ENCODE results near the gene CLSTN1.
A peak's percentile ranks its signal among the peaks of the same experiment; 100 is the strongest.

The CLSTN1 gene

DNA sequence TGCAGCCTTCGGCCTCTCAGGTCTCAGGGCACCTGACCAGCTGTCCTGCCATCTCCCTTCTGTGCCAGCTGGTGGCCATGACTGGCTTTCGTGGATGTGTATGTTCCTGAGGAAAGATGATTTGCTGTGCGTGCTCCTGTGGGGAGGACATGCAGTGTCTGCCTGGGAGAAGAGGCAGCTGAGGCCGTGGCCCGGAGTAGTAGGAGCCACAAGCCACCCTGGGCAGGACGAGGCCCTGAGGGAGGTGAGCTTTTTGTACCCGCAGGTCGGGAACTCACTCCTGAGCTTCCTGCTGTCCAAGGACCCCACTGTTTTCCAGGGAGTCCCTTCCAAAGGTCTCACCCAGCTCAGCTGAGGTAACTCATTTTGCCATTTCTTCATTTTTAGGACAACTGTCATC lies 113.7 kb downstream of the CLSTN1 start:
- DNase-seq = no peak

DNA sequence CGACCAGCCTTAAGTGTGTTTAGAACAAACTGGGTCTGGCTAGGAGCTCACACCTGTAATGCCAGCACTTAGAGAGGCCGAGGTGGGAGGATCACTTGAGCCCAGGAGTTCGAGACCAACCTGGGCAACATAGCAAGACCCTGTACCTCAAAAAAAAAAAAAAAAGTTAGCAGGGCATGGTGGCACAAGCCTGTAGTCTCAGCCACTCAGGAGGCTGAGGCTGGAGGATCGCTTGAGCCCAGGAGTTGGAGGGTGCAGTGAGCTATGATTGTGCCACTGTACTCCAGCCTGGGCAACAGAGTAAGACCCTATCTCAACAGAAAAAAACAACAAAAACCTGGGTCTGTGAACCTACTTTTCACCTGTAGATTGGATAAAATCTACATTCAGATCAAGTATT lies 117.6 kb downstream of the CLSTN1 start:
- no peak for DNase-seq

DNA sequence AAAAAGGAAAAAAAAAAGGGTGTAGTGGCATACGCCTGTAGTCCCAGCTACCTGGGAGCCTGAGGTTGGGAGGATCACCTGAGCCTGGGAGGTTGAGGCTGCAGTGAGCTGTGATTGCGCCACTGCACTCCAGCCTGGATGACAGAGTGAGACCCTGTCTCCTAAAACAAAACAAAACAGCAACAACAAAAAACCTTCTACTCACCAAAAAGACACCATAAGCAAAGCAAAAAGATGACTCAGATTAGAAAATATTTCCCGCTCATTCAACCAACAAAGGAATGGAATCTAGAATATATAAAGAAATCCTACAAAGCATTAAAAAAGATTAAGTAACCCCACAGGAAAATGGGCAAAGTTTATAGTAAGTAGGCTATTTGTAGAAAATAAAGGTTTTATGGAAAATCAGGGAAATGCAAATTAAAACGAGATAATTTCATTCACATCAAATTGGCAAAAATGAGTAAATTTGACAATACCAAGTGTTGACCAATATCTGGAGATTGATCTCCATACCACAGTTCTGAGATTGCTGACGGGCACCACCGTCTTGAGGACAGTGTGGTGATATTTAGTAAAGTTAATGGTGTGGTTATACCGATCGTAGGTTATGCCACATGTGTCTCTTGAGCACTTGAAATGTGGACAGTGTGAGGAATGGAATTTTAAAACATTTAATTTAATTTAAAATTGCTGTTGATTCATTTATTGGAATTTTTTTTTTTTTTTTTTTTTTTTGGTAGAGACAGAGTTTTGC lies 118.2 kb downstream of the CLSTN1 start:
- DNase-seq = no peak

DNA sequence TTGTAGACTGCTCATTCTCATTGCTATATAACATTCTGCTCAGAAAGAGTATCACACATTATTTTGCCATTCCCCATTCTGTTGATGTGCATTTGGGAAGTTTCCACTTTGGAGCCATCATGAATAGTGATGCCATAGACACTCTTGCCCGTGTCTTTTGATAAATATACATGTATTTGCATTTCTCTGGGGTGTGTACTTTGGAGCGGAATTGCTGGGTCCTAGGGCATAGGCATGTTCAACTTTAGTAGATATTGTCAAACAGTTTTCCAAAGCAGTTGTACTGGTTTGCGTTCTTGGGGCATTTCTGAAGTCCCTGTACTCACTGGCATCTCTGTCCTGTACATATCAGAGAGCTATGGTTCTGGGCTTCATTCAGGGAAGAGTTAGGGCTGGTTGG lies 120.1 kb downstream of the CLSTN1 start:
- no peak for DNase-seq

DNA sequence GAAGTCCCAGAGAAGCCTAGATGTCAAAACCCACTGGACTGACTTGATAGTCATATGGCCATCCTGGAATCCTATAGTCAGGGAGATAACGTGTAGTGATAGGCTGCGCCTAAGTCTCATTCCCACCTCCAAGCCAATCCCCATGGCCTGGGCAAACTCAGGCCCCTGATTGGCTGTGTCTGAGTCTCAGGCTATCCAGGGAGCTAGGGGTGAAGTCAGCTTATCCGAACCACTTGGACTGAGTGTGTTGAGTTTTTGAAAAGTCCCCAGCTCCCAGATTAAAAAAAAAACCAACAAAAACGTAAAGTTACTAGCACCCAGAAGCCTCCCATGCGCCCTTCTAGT lies 120.6 kb downstream of the CLSTN1 start:
- DNase-seq = no peak

DNA sequence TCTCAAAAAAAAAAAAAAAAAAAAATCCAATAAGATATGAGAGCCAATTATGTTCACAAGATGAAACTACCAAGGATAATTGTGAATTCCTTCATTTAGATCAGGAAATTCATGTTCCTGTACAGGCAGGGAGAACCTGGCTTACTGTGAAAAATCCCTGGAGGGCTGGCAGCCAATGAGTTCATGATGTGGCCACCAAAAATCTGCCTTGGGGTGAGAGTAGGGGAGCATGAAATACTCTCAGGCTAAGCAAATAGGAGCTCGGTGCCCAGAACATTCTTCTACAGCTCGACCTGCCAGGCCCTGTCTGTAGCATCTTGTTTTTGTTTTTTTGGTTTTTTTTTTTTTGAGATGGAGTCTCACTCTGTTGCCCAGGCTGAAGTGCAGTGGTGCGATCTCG lies 122.1 kb downstream of the CLSTN1 start:
- DNase-seq = no peak

DNA sequence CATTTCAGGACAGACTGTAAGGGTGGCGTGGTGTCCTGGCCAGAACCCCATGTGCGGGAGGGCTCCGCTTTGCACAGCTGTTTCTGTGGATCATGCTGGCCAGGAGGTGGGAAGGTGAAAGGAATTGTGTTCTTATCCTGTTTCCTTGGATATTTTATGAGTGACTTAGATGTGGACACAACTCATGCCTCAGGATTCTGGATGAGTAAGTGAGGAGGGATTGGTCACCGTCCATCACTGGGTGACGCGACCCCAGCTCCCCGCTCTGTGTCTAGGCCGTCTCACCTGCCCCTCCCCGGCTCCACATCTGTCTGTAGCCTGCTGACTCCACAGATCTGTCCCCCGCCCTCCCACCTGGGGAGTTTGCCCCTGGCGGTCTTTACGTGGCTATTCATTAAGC lies 123.4 kb downstream of the CLSTN1 start:
- no peak for DNase-seq

DNA sequence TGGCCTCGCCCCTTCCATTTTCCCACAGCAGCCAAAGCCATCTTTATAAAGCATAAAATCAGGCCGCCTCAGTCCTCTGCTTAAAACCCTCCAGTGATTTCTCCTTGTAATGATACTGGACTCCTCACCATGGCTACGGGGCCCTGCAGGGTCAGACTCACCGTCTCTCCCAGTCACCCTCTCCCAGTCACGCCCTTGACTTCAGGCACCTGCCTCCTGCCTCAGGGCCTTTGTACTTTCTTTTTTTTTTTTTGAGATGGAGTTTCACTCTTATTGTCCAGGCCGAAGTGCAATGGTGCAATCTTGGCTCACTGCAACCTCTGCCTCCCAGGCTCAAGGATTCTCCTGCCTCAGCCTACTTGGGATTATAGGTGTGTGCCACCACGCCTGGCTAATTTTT lies 124.4 kb downstream of the CLSTN1 start:
- no peak for DNase-seq

DNA sequence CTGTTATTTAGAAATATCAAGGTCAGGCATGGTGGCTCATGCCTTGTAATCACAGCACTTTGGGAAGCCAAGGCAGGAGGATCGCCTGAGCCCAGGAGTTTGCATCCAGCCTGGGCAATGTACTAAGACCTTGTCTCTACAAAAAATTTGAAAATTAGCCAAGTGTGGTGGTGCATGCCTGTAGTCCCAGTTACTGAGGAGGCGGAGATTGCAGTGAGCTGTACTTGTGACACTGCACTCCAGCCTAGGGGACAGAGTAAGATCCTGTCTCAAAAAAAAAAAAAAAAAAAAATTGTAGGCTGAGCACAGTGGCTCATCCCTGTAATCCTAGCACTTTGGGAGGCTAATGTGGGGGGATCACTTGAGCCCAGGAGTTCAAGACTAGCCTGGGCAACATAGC lies 127.0 kb downstream of the CLSTN1 start:
- DNase-seq = no peak

DNA sequence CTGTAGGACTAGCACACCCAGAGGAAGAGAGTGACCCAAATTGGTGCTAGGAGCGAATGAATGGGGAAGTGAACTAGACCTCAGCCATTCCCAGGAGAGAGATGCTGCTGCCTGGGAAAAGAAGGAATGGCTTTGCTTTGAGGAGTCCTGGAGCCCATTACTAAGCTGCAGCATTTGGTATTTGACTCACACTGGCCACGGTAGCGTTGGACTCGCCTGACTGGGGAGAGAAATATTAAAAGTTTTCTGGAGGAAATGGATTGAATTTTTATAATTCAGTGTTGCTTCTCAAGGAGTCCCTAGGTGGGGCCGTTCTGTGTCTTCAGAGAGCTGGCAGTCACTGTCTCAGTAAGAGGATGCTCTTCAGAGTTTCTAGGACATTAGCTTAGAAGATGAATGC lies 132.1 kb downstream of the CLSTN1 start:
- DNase-seq = no peak

DNA sequence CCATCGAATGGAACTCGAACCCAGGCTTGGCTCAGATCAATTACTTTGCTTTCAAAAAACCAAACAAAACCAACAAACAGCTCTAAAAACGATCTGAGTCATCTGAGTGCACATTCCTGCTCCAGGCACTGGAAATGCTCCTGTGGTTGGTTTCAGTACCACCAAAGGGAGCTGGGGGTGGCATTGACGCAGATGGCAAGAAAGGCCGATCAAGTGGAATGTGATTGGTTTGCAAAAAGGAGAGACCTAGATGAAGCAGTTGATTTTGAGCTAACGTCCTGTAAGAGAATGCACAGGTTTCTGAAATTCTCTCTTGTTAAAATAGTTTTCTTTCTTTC lies 132.7 kb downstream of the CLSTN1 start:
- no peak for DNase-seq

DNA sequence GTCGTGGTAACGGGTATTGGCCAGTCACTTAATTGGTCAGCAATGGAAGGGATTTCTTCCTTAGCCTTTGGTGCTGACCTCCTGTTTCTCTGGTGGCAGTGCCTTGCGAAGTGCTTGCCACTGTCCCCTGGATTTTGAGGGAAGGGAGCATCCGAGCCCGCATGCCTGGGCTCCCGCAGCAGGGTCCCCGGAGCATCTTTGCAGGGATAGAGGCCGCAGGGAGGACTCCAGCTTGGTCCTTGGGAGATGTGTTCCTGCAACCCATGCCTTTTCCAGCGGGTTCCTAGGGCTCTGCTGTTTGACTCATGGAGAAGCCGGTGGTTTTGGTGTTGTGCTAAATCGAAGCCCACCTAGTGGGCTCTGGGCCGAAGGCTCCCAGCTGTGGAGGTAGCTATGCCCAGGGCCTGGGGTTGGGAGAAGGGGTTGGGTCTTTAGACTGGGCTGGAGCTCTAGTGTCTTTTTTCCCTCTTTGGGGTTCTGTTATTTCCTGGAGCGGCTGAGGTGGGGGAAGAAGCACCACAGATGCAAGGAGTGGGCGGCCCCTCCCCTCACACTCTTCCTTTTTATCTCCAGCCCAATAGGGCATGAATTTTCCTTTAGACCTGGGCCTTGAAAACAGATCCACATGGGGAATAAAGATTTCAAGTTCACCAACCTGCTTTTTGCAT lies 133.2 kb downstream of the CLSTN1 start:
- no peak for DNase-seq

DNA sequence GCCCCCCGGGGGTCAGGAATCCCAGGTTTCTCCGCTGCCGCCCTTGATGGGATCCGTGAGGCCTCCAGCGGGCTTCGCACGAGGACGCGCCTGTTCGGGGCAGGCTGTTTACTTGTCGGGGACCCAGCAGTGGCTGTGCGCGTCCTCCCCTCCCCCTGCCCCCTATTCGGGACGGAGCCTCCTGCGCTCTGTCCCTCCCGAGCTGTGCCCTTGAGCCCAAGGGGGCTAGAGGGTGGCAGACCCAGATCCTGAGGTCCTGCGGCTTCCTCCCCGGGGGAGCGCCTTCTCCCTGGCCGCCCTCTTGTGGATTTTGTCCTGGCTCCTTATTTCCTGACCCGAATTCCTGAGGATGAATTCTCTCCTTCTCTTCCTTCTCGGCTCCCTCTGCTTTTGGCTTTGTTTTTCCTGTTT lies 133.8 kb downstream of the CLSTN1 start:
- DNase-seq = no peak

DNA sequence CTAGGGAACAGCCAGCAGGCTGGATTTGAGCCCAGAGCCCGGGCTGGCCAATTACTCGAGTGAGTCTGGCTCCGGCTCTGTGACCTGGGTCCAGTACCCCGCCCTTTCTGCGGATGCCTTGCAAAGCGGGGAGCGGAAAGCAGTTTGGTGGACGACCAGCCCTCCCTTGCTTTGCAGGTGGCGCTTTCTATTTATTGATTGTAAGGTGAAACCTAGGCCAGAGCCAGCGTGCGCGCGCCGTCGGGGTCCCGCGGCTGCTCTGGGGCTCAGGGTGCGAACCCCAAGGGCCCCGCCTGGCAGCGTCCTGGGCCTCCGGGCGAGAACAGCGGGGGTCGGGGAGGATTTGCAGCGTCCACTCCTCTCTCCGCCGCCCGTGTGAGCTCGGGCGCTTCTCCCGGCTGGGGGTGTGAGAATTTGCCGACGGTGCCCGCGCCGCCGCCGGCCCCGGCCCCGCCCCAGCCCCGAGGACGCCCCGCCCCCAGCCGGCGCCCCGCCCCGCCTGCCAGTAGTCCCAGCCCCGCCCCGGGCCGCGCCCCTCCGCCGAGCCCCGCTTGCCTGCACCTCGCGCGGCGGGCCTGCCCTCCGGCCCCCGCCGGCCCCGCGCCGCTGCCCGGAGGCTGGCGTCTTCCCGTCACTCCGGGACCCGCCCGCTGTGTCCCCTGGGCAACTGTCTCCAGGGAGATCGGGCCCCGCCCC lies 134.6 kb downstream of the CLSTN1 start:
- DNase-seq = peak; percentile 47

DNA sequence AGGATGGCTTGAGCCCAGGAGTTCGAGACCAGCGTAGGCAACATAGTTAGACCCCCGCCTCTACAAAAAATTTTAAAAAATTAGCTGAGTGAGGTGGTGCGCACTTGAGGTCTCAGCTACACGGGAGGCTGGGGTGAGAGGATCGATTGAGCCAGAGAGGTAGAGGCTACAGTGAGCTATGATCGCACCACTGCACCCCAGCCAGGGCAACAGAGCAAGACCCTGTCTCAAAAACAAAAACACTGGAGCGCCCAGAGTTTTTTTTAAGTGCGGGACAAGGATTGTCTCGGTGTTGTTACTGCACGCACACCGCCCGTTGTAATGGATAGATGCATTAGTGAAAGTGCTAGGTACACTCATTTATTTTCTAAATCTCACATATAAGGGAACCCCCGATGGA lies 135.2 kb downstream of the CLSTN1 start:
- DNase-seq = no peak

DNA sequence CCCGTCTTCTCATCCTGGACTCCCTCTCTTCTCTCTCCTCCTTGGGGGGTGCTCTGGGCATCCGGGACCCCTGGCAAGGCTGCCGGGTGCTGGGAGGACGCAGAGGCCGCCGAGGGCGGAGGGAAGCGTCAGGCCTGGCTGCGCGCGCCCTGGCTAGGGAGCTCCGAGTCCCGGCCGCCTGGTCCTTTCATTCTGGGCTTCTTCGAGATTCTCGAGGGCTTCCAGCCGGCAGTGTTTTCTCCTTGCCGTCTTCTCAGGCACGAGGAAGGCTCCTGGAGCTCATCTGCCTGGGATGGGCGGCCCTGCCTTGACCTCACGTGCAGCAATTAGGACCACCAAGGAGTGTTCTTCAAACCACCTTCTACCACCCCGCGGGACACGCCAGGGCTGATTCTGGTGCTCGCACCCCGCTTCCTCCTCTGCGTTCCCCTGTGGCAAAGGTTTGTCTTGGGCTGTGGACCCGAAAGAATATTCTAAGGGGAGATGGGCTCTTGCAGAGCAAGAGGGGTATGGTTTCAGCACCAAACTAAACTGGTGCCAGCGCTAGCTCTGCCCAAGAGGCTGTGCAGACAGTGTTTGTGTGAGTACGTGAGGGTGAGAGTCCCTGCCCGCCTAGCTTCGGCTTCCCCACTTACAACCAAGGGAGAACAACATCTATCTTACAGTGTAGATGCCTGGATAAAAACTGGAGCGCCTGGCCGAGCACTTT lies 135.7 kb downstream of the CLSTN1 start:
- no peak for DNase-seq

DNA sequence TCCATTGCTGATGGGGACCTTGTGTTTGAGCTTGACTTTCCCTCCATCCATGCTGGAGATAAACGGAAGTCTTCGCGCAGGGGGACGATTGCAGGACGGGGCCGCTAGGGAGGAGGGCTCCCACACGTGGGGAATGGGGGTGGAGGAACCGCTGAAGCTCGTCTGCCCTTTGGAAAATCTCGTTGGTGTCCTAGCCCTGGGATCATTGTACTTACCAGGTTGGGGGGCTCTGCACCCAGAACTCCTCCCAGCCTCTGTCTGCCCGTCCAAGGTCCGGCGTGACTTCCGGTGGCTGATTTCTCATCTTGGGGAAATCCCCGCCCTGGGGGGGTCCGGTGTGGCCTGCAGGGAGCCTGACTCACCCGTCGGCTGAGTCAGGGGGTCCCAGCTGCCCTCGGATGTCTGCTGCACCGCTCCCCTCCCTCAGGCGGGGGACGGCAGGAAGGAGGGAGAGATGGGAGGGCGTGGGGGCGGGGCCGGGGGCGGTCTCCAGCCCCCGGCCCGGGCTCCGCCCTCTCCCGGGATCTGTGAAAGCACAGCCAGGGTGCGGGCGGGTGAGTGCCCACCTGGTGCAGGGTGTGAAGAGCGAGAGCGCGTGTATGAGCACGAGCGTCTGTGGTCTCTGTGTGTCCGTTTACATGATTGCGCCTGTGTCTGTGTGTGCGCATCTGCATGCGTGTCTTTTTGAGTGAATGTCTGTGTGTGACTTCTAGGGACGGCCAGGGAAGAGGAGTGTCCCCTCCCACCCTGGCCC lies 136.5 kb downstream of the CLSTN1 start:
- DNase-seq = no peak

DNA sequence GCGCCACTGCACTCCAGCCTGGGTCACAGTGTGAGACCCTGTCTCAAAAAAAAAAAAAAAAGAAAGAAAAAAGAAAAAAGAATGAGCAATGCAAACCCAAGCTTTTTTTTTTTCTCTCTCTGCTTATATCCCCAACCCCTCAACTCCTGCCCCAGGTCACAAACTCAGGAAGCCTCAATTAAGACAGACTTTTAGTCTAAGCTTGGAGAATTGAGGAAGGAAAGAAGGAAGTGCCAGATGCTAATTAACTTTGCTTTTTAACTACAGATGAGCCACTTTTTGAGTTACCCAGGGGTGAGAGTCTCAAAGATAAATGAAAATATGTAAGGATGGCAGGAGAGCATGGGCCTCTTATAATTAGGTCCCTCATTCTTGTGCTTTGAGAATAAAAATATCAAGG lies 139.0 kb downstream of the CLSTN1 start:
- DNase-seq = no peak

DNA sequence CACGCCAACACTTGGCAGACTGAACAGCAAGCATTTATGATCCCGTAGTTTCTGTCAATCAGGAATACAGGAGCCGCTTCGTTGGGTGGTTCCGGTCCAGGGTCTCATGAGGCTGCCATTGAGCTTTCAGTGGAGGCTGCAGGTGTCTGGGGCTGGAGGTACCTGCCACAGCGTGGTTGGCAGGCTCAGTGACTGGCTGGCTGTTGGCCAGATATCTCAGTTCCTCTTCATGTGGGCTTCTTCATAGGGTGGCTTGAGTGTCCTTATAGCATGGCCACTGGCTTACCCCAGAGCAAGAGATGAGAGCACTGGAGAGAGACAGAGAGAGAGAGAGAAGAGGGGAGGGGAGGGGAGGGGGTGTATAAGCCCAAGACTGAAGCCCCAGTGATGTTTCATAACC lies 142.9 kb downstream of the CLSTN1 start:
- DNase-seq = no peak

DNA sequence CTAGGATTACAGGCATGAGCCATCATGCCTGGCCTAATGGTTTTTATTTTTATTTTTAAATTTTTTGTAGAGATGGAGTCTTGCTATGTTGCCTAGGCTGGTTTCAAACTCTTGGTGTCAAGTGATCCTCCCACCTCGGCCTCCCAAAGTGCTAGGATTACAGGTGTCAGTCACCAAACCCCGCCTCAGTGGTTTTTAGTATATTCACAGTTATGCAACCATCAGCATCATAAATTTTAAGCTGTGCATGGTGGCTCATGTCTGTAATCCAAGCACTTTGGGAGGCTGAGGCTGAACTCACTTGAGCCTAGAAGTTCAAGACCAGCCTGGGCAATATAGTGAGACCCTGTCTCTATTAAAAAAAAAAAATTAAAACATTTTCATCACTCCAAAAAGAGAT lies 143.7 kb downstream of the CLSTN1 start:
- no peak for DNase-seq
